OCI-LY7 (cell line): Measurements from ENCODE around the gene CD247. TPM values are rescaled to one million over a fixed set of nuclear protein-coding genes. Genes with fewer than 3 reads are reported as not detected.

Source experiments
- BruUV-seq: library from RNA; stranded (reverse); fragments of 400-500 nt; replicated peaks from 2 replicates; lab custom pipeline; 2021; lab: Mats Ljungman, UMichigan
- CTCF ChIA-PET: fragments of 300-600 bp; sonication (Branson Sonifier 250); formaldehyde crosslinking; loops from one replicate; lab custom pipeline; 2022; ENCODE audit warnings: antibody characterized with exemption; ENCODE audit not compliant: unreplicated experiment; lab: Charles Lee
- POLR2A ChIA-PET: fragments of 300-600 bp; sonication (Branson Sonifier 250); formaldehyde crosslinking; loops from one replicate; lab custom pipeline; 2022; ENCODE audit warnings: antibody characterized with exemption; lab: Charles Lee
- DNase-seq: peaks from one replicate; pipeline ENCODE4 v3.0.0-alpha.2; 2015; ENCODE audit warnings: low spot score
- H2AFZ ChIP-seq: fragments of 200-600 bp; sonication (generic), shearing (Covaris generic); 2 replicates; pipeline ENCODE4 v1.6.1; 2014; ENCODE audit warnings: mild to moderate bottlenecking, antibody characterized with exemption, low read length, moderate library complexity
- H3K27ac ChIP-seq: fragments of 200-600 bp; sonication (generic); 2 replicates; pipeline ENCODE4 v1.5.1; 2014; ENCODE audit warnings: mixed run types, low read depth, mild to moderate bottlenecking, moderate library complexity, low read length, inconsistent platforms; ENCODE audit not compliant: poor library complexity, severe bottlenecking
- H3K36me3 ChIP-seq: fragments of 200-600 bp; sonication (generic); 2 replicates; pipeline ENCODE4 v1.6.1; 2014; ENCODE audit warnings: mild to moderate bottlenecking, antibody characterized with exemption, low read length, moderate library complexity, mixed read lengths; ENCODE audit not compliant: insufficient read depth
- H3K4me1 ChIP-seq: fragments of 200-600 bp; sonication (generic); 2 replicates; pipeline ENCODE4 v1.5.1; 2014; ENCODE audit warnings: mild to moderate bottlenecking, low read length; ENCODE audit not compliant: insufficient read depth, poor library complexity, severe bottlenecking
- H3K4me2 ChIP-seq: fragments of 200-600 bp; sonication (generic); 2 replicates; pipeline ENCODE4 v1.6.1; 2014; ENCODE audit warnings: mild to moderate bottlenecking, low read length
- H3K4me3 ChIP-seq: fragments of 200-600 bp; sonication (generic); 2 replicates; pipeline ENCODE4 v1.5.1; 2014; ENCODE audit warnings: mild to moderate bottlenecking, low read depth, low read length; ENCODE audit not compliant: poor library complexity, severe bottlenecking
- H3K79me2 ChIP-seq: fragments of 200-600 bp; sonication (generic); 2 replicates; pipeline ENCODE4 v1.6.1; 2016; ENCODE audit warnings: low read depth, mild to moderate bottlenecking, low read length, moderate library complexity, mixed read lengths; ENCODE audit not compliant: insufficient read depth
- H3K9me2 ChIP-seq: fragments of 200-600 bp; sonication (generic); 2 replicates; pipeline ENCODE4 v1.6.1; 2016; ENCODE audit warnings: mild to moderate bottlenecking, low read length, mixed read lengths; ENCODE audit not compliant: insufficient read depth
- H3K9me3 ChIP-seq: fragments of 200-600 bp; sonication (generic); 2 replicates; pipeline ENCODE4 v1.6.1; 2014; ENCODE audit warnings: mild to moderate bottlenecking, mixed run types, low read length, mixed read lengths
- H4K20me1 ChIP-seq: fragments of 200-600 bp; sonication (generic); 2 replicates; pipeline ENCODE4 v1.6.1; 2014; ENCODE audit warnings: mild to moderate bottlenecking, antibody characterized with exemption, low read length, moderate library complexity, mixed read lengths; ENCODE audit not compliant: insufficient read depth
- CTCF ChIP-seq: fragments of 200-600 bp; sonication (generic); conservative IDR thresholded peaks from 2 replicates; pipeline ENCODE4 v1.5.1; 2014; ENCODE audit warnings: mild to moderate bottlenecking, antibody characterized with exemption, low read length, moderate library complexity, mixed read lengths
- EZH2phosphoT487 ChIP-seq: fragments of 200-600 bp; sonication (generic); IDR thresholded peaks from 2 replicates; pipeline ENCODE4 v1.6.1; 2018; ENCODE audit warnings: low read depth, borderline replicate concordance, mild to moderate bottlenecking, mixed run types, antibody characterized with exemption, low read length, moderate library complexity, mixed read lengths
- intact Hi-C: fragments of 100-400 bp; cut with micrococcal nuclease; formaldehyde crosslinking; loops from one replicate; pipeline ENCODE4 v1.10.0; 2022; ENCODE audit not compliant: unreplicated experiment
- total RNA-seq, 2 experiments: library from RNA; depleted of rRNA in 1 of 2; stranded (reverse); fragments of >200 nt in 1 of 2; shearing (Covaris generic) in 1 of 2; gene quantifications; 2 replicates each; pipeline ENCODE4 v1.2.3, GENCODE V29; 2014 to 2022

CD247 gene
- total RNA-seq, 2 experiments from 2014 or later = 1.6 to 2.2 TPM

- Histone ChIP-seq H3K27ac (no peak overlapping the region), H3K9me2 (no peaks in the 10 kb centered on the region), H2AFZ (no peak overlapping the region), H3K4me3 (no peak overlapping the region), H4K20me1 (no peaks in the 10 kb centered on the region), H3K4me1 (no peaks in the 10 kb centered on the region), H3K36me3 (no peaks in the 10 kb centered on the region), H3K79me2 (no peaks in the 10 kb centered on the region), H3K4me2 (no peak overlapping the region), H3K9me3 (no peaks in the 10 kb centered on the region)
- intact Hi-C loops = no loop called here
- POLR2A ChIA-PET = interaction anchor here (0.9 kb wide), 1 partner anchor 10 kb away, joined by 5 read pairs; no protein-coding TSS in a partner anchor
- no TSS peak for BruUV-seq
- no peak for DNase-seq
- TF ChIP-seq CTCF (no peak), EZH2phosphoT487 (no peak)
- CTCF ChIA-PET = no interaction called here
These were observed 30.7 kb downstream of the CD247 start for GRCh38 chr1:167487614-167488013.

- H3K4me1 ChIP-seq = no peaks in the 10 kb centered on the region
- intact Hi-C loops = no loop called here
- H3K79me2 ChIP-seq = no peaks in the 10 kb centered on the region
- ChIA-PET POLR2A (interaction anchor here (1.0 kb wide), 1 partner anchor 14 kb away, joined by 5 read pairs; no protein-coding TSS in a partner anchor), CTCF (no interaction called here)
- H4K20me1 ChIP-seq = no peaks in the 10 kb centered on the region
- no peak overlapping the region for H3K4me2 ChIP-seq
- TF ChIP-seq CTCF = no peak
- TF ChIP-seq EZH2phosphoT487 = no peak
- no peaks in the 10 kb centered on the region for H3K9me2 ChIP-seq
- H3K36me3 ChIP-seq = no peaks in the 10 kb centered on the region
- DNase-seq = no peak
- H3K27ac ChIP-seq = no peak overlapping the region
- no TSS peak for BruUV-seq
- no peaks in the 10 kb centered on the region for H3K9me3 ChIP-seq
- H2AFZ ChIP-seq = no peak overlapping the region
- no peak overlapping the region for H3K4me3 ChIP-seq
These were observed 32.1 kb downstream of the CD247 start for GRCh38 chr1:167486090-167486824.
